Renal cortex interstitium (tissue), 11 donors: ENCODE data around the gene RNF167. TPM values are rescaled to one million over a fixed set of nuclear protein-coding genes. Genes with fewer than 3 reads are reported as not detected.

Source experiments
- DNase-seq, 11 donors: peaks; one replicate each; pipeline ENCODE4 v3.0.0-alpha.2; 2013; ENCODE audit warnings: low read depth in 9 of 11, low spot score in 4 of 11; ENCODE audit errors: extremely low read depth in 1 of 11
- polyA plus RNA-seq, 3 donors: library from polyadenylated mRNA; unstranded; fragments of 120-200 nt; gene quantifications; one replicate each; pipeline ENCODE4 v1.2.1, GENCODE V29; 2013; ENCODE audit not compliant: insufficient read length in 3 of 3

RNF167 gene
- polyA plus RNA-seq, 3 donors = 125 to 146 (median 134) TPM

GRCh38 chr17:4947010-4947410 is 6.9 kb downstream of the RNF167 start:
- DNase-seq = no peak

GRCh38 chr17:4947411-4948165 is 7.5 kb downstream of the RNF167 start:
- DNase-seq = peak in 1 of 11 donors; percentile 77

GRCh38 chr17:4948166-4948930 is 8.3 kb downstream of the RNF167 start, which contains the start of gene PFN1:
Gene PFN1 (minus strand): TSS chr17:4948530. CDS start chr17:4948394, 136 bp downstream.
- peak in 9 of 11 donors; percentile 64 to 86 (median 82) for DNase-seq

GRCh38 chr17:4948931-4949320 is 8.9 kb downstream of the RNF167 start:
- DNase-seq = peak in 9 of 11 donors; percentile 66 to 89 (median 83)

- DNase-seq = no peak
Measured at GRCh38 chr17:4949321-4950074, 9.4 kb downstream of the RNF167 start.

- no peak for DNase-seq
Measured at GRCh38 chr17:4950075-4950745, 10.1 kb downstream of the RNF167 start.

GRCh38 chr17:4950746-4951204 is 10.7 kb downstream of the RNF167 start, which contains the start of gene ENO3:
Gene ENO3 (plus strand): TSS chr17:4951119. CDS start chr17:4951830, 711 bp downstream.
- DNase-seq = no peak

GRCh38 chr17:4951486-4951885 is 11.4 kb downstream of the RNF167 start:
- no peak for DNase-seq

GRCh38 chr17:4953451-4953961 is 13.4 kb downstream of the RNF167 start:
- no peak for DNase-seq

- no peak for DNase-seq
Measured at GRCh38 chr17:4955091-4955490, 15.0 kb downstream of the RNF167 start.

GRCh38 chr17:4956493-4957061 is 16.5 kb downstream of the RNF167 start:
- no peak for DNase-seq

- DNase-seq = no peak
Measured at GRCh38 chr17:4958102-4958501, 18.0 kb downstream of the RNF167 start.

- no peak for DNase-seq
Measured at GRCh38 chr17:4959261-4959965, 19.3 kb downstream of the RNF167 start.

GRCh38 chr17:4960279-4960922 is 20.3 kb downstream of the RNF167 start:
- no peak for DNase-seq

- DNase-seq = no peak
Measured at GRCh38 chr17:4965311-4965986, 25.4 kb downstream of the RNF167 start.

- DNase-seq = peak in 10 of 11 donors; percentile 96 to 100 (median 99)
Measured at GRCh38 chr17:4966844-4967538, 26.9 kb downstream of the RNF167 start.
